A172 (cell line): ENCODE results near the gene SPR. TPM values are rescaled to one million over a fixed set of nuclear protein-coding genes. Genes with fewer than 3 reads are reported as not detected.
"Not testable (repeated sequence)": the region's sequence is repeated elsewhere in the genome, so short reads cannot be mapped to it uniquely, and the experiment has no call there.

ENCODE experiments used
- DNase-seq: peaks from one replicate; pipeline ENCODE4 v3.0.0-alpha.2; 2015; ENCODE audit warnings: low spot score
- total RNA-seq: library from RNA; depleted of rRNA; stranded (reverse); fragments of >200 nt; shearing (Covaris generic); gene quantifications from 2 replicates; pipeline ENCODE4 v1.2.3, GENCODE V29; 2014

SPR gene
- total RNA-seq, 1 experiment from 2014 or later, result 104 TPM

GRCh38 chr2:72888438-72889202, 1.4 kb downstream of the SPR start:
- DNase-seq, result no peak

GRCh38 chr2:72889991-72890390, 2.8 kb downstream of the SPR start:
- DNase-seq, result no peak

DNA sequence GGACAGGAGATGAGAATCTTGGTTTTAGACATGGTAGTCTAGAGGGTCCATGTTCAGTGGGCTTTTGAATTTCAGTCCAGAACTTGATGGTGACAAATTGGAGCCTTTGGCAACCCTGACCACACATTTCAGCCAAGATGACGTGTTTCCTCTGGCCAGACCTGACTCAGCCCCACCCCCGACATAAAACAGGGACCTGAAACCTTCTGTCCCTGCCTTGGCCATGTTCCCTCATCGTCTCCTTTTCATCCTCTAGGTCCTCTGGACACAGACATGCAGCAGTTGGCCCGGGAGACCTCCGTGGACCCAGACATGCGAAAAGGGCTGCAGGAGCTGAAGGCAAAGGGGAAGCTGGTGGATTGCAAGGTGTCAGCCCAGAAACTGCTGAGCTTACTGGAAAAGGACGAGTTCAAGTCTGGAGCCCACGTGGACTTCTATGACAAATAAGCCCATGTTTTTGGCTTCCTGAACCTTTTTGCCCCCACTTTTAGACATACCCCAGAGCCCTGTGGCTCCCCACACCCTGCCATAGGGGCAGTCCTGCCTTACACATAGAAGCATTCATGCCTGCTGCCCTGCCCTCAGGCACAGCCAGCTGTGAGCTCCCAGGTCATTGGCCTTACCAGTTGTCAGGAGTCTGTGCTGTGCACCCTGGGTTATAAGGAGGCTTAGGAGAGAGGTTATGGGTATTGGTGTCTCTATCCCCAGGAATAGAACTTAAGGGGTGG, 4.0 kb downstream of the SPR start:
- no peak for DNase-seq

DNA sequence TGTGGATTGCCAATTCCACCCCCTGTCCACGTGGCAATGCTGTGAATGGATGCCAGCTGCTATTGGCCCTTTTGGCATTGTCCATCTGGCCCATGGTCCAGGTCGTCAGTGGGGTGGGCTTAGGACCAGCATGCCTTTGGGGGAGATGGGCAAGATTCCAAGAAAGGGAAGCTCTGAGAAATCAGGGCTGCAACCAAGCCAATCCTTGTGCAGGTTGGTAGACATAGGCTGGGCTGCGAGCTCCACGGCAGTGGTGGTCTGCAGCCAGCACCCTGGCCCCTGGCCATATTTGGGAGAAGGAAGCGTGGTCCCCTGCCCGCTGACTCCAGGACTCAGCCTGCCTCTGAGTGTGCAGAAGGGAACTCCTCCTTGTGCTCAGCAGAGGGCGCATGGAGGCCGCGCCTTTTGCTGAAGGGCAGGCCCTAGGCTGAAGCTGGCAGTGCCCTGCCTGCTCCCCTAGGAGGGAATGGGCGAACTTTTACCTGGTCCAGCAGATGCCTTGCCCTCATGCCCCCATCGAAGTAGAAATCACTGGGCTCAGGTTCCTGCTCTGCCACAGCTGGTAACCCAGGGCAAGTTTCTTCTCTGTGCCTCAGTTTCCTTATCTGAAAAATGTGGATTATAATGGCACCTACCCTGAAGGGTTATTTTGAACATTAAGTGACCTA, 5.4 kb downstream of the SPR start:
- DNase-seq, result peak; percentile 69

GRCh38 chr2:72893594-72894319, 6.5 kb downstream of the SPR start:
- DNase-seq, result peak; percentile 44

GRCh38 chr2:72894514-72894913, 7.3 kb downstream of the SPR start:
- DNase-seq, result no peak

- no peak for DNase-seq
Measured at GRCh38 chr2:72895154-72895553, 7.9 kb downstream of the SPR start.

DNA sequence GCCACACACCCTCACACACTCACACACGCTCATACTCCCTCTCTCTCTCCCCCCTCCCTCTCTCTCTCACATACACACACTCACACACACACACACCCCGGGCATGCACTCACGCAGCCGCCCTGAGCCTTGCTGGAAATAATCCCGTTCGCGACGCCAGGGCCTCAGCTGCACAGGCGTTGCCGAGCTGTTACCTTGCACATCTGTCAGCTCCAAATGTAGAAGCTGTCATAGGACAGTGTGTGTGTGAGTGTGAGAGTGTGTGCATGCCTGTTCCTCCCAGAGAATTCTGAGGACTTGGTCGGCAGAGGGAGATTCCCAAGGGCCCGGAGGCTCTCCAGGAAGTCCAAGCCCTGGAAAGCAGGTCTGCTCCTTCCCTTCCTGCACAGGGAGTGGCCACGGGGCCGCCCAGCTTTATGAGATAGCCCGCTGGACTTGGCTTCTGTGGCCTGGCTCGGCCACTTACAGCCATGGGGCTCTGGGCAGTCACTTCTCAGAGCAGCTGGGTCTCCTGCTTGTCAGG, 8.6 kb downstream of the SPR start:
- DNase-seq, result peak; percentile 45

DNA sequence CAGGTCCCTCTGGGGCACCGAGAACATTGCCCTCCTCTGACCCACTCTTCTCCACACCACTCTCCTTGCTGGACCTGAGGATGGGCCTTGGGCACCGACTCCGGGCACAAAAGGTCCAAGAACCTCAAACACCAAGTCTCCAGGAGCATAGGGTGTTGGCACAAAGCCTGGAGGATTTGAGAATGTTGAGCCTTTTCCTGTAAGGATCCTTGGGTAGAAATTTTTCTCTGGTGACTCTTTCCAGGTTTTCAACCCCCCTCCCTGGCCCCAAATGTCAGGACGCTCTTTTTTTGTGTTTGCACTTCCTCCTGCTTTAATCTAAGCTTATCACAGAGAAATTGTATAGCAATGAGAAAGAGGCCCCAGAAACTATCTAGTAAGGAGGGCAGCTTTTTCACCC, 9.2 kb downstream of the SPR start:
- peak; percentile 51 for DNase-seq

DNA sequence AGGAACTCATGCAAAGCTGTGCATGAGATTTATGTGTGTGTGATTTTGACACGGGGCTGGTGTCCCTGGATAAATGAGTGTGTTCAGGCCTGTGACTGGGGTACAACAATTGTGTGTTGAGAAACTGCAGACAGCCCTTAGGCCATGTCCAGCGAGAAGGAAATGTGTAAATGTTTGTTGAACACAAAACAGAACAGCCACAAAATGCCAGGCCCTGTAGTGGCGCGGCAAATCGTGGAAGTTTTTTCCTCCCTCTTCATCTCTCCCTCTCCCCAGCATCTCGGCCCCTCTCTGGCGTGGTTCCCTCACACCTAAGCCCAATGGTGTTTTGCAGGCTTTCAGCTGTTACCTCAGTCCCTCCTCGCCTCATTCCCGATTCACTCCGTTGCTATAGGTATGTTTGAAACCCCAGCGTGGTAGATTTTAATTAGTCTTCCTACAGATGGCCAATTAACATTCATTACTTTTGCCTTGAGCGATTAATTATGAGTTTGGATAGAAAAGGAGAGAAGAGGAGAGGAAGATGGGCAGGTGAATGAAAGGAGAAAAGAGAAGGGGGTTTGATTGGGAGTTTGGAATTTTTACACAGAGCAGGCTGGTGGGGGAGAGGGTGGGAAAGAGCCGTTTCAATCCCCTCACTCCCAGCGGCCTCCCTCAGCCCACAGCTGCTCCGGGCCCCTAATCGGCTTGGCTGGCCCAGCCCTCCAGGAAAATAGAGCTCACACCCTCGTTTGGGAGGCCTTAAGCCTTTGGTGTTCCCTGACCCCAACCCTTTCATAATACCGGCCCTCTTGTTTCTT, 10.8 kb downstream of the SPR start:
- no peak for DNase-seq

DNA sequence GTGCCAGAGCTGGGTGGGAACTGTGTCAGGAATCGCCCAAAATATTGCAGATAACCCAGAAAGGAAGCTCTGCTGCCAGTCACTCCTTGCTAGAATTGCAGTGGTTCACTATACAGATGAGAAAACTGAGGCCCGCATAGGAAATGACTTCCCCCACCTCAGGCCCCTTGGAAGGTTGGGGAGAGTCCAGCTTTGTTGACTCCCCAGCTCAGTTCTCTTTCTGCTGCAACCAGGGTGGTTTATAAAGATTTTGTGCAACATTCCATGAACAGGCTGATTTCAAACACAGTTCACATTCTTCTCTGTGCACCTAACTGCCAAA, 11.3 kb downstream of the SPR start:
- DNase-seq, result no peak

GRCh38 chr2:72900191-72900825, 13.1 kb downstream of the SPR start:
- no peak for DNase-seq

DNA sequence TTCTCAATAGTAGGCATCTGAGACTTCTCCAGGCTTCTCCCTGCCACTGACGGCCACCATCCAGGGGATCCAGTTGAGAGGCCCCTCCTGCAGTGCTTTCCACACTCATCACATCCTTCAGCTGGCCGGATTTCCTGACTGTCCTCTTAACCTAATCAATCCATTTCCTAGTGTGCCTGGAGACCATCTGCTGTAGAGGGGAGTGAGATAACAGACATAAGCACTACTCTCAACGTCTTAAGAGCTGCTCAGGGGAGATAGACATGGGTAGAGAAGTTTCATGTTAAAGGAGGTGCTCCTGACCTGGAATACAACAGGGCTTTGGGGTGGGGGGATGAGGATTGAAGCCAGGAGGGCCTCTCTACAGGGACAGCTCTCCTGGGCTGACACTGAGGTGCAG, 14.2 kb downstream of the SPR start:
- DNase-seq, result no peak

GRCh38 chr2:72907369-72907768, 20.2 kb downstream of the SPR start:
- DNase-seq, result not testable (repeated sequence)

GRCh38 chr2:72908741-72909140, 21.5 kb downstream of the SPR start:
- DNase-seq, result no peak

DNA sequence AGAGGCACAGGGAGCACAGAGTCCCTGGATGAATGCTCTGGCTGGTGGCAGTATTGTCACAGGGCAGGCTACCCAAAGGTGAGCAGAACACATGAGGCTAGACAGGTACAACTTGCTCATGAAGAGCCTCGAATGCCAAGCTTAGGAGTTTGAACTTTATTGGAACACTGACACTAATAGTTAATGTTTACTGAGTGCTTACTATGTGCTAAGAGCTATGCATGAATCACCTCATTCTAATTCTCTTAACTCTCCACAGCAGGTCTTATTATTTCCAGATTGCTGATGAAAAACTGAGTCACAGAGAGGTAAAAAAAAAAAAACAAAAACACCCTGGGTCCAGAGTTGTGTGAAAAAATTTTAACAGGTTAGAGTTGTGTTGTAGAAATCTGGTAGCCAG, 24.0 kb downstream of the SPR start:
- DNase-seq, result no peak

DNA sequence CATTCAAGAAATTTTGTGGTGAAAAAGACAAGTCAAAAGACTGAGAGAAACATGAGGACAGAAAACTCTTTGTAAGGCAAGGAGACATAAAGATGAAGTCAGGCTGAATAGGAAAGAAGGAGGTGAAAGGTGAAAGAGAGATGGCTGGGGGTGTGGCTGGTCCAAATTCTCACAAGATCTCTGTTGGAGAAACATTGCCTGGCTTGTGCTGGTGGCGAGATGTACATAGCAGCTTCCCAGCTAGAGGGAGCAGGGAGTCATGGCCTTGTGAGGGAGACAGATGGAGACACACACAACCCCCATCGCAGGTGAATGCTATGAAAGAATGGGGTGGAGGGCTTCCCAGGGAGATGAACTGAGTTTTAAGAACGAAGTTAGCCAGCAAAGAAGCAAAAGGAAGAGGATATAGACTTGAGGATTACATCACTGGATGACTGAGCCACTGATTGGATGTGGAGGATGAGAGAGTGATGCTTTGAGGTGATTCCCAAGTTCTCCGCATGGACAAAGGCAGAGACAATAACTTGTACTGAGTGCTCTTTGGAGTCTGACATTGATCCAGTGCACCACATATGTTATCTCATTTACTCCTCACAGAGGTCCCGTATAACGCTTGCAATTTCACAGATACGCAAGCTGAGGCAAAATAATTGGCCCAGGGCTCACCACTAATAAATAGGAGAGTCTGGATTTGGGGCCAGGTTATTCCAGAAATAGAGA, 26.4 kb downstream of the SPR start:
- DNase-seq, result no peak

DNA sequence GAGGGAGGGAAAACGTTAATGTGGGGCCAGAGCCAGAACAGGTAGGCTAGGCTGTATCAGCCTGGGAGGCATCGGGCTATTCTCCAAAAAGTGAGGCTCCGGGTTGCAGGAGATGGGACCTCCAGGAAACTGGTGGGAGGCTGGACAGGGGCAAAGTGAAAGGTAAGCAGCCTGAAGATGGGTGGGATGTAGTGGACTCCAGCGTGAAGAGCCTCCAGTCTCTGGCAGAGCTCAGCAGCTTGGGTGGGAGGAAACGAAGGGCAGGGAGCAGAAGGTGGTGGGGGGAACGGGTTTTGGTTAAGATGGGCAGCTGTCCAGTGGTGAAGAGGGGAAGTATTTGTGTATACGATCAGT, 27.0 kb downstream of the SPR start:
- no peak for DNase-seq

GRCh38 chr2:72914589-72915319, 27.5 kb downstream of the SPR start:
- DNase-seq, result no peak
